ENCODE measurements around the gene HS3ST3A1. TPM values are rescaled to one million over a fixed set of nuclear protein-coding genes. Genes with fewer than 3 reads are reported as not detected.

HS3ST3A1 gene
- polyA plus RNA-seq, 3 donors = 0.20 TPM; not detected in 2

DNA sequence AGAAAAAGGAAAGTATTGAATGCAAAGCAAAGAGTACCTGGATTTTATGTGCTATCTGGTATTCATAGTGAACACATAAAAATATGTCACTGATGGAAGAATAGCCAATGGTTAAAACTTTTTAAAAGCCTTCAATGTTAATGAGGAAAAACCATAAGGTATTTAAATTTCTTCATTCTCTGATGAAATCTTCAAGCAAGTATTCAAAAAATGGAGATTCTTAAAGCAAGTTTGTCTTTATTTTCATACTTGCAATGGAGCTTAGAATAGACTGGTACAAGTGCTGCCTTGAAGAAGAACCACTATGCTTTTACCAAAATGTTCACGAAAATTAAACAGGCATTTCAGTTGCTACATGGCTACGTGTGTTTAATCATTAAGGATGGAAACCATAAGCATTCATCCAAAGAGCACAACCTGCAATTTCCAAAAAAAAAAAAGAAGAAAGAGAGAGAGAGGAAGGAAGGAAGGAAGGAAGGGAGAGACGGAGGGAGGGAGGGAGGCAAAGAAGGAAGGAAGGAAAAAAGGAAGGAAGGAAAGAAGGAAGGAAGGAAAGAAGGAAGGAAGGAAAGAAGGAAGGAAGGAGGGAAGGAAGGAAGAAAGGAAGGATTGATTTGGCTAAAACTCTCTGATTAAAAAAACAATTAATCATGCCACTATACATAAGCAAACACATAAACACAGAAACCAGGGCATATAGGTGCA is 17.6 kb downstream of the HS3ST3A1 start:
- 30% methylated on average over 1 of the region's 3 CpGs for WGBS (ENCODE audit: insufficient coverage)
- Histone ChIP-seq H3K4me3 (replicated peaks in 1 of 3; ENCODE audit: low read depth in 2 of 3, low read length in 3 of 3) (no peak overlapping the region), H3K27me3 (ENCODE audit: control insufficient read depth in 2 of 2, insufficient read depth in 2 of 2, low read length in 2 of 2) (no peaks in the 10 kb centered on the region), H3K4me1 (ENCODE audit: control insufficient read depth in 1 of 2, insufficient read depth in 2 of 2, low read length in 2 of 2) (no peaks in the 10 kb centered on the region), H3K27ac (ENCODE audit: low read depth in 1 of 2, low read length in 2 of 2) (no peak overlapping the region), H3K9me3 (replicated peaks in 1 of 2; ENCODE audit: control insufficient read depth in 1 of 2, insufficient read depth in 1 of 2, low read length in 2 of 2) (no peaks in the 10 kb centered on the region), H4K20me1 (ENCODE audit: insufficient read depth, low read length) (no peaks in the 10 kb centered on the region), H2AFZ (ENCODE audit: insufficient read depth, low read depth, low read length, poor library complexity, severe bottlenecking) (no peak overlapping the region), H3K9ac (ENCODE audit: insufficient read depth, low read length, poor library complexity, severe bottlenecking) (no peak overlapping the region), H3K36me3 (replicated peaks in 1 of 2; ENCODE audit: control insufficient read depth in 1 of 2, insufficient read depth in 2 of 2, low read length in 2 of 2) (no peaks in the 10 kb centered on the region), H3K4me2 (replicated peaks; ENCODE audit: extremely low read depth, low read length, poor library complexity, severe bottlenecking) (no peak overlapping the region), H3K79me2 (ENCODE audit: insufficient read depth, low read length) (no peaks in the 10 kb centered on the region)
- DNase-seq = no peak
- Mint-ChIP-seq H3K4me1 (no peaks in the 10 kb centered on the region), H3K27me3 (ENCODE audit: low read depth in 3 of 3) (peaks cover 1 to 12% (median 2%) of the 10 kb centered on the region in 3 donors), H3K4me3 (no peak overlapping the region), H3K36me3 (no peaks in the 10 kb centered on the region), H3K27ac (peak overlapping the region in 1 of 7 donors; percentile 15), H3K9me3 (peaks cover 2 to 8% (median 3%) of the 10 kb centered on the region in 7 donors)
- intact Hi-C loops (cut with micrococcal nuclease) = no loop called here
- TF ChIP-seq, protein P1, sequence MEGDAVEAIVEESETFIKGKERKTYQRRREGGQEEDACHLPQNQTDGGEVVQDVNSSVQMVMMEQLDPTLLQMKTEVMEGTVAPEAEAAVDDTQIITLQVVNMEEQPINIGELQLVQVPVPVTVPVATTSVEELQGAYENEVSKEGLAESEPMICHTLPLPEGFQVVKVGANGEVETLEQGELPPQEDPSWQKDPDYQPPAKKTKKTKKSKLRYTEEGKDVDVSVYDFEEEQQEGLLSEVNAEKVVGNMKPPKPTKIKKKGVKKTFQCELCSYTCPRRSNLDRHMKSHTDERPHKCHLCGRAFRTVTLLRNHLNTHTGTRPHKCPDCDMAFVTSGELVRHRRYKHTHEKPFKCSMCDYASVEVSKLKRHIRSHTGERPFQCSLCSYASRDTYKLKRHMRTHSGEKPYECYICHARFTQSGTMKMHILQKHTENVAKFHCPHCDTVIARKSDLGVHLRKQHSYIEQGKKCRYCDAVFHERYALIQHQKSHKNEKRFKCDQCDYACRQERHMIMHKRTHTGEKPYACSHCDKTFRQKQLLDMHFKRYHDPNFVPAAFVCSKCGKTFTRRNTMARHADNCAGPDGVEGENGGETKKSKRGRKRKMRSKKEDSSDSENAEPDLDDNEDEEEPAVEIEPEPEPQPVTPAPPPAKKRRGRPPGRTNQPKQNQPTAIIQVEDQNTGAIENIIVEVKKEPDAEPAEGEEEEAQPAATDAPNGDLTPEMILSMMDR (IDR thresholded peaks at IDR 0.05) = no peak

DNA sequence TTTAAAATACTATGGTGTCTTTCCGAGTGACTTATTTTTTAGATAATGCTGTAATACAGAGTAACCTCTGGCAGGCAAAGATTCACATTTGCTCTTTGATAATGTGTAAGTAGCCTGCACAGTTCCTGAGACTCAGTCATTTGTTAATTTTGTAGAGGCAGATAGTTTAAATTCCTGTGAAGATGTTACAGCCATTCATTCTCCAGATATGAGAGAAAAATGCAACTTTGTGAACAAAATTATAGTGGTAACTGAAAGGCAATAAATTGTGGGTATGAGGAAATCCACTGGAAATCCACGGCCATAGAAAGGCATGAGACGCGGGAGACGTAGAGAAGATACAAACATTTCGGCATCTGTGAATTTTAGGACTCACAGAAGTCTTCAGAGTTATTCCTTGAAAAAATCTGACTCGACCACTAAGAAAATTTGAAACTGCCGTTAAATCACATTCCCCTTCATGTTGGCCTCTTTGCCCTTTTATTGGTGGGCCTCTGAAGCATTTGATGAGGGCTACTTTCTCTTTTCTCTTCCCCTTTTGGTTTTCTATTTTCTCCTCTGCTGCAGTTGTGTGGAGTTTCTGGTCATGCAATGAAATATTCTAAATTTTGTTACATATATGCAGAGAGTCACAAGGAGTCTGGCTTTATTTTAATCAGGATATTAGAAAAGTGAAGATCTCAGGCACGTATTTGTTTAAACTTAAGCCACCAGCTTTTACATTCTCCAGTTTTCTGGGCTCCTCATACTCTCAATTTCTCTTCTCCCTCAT is 18.8 kb downstream of the HS3ST3A1 start:
- Histone ChIP-seq H4K20me1 (ENCODE audit: insufficient read depth, low read length) (no peaks in the 10 kb centered on the region), H3K4me3 (replicated peaks in 1 of 3; ENCODE audit: low read depth in 2 of 3, low read length in 3 of 3) (no peak overlapping the region), H3K36me3 (replicated peaks in 1 of 2; ENCODE audit: control insufficient read depth in 1 of 2, insufficient read depth in 2 of 2, low read length in 2 of 2) (no peaks in the 10 kb centered on the region), H3K4me1 (ENCODE audit: control insufficient read depth in 1 of 2, insufficient read depth in 2 of 2, low read length in 2 of 2) (no peaks in the 10 kb centered on the region), H3K79me2 (ENCODE audit: insufficient read depth, low read length) (no peaks in the 10 kb centered on the region), H3K4me2 (replicated peaks; ENCODE audit: extremely low read depth, low read length, poor library complexity, severe bottlenecking) (no peak overlapping the region), H2AFZ (ENCODE audit: insufficient read depth, low read depth, low read length, poor library complexity, severe bottlenecking) (no peak overlapping the region), H3K9me3 (replicated peaks in 1 of 2; ENCODE audit: control insufficient read depth in 1 of 2, insufficient read depth in 1 of 2, low read length in 2 of 2) (no peaks in the 10 kb centered on the region), H3K27ac (ENCODE audit: low read depth in 1 of 2, low read length in 2 of 2) (no peak overlapping the region), H3K27me3 (ENCODE audit: control insufficient read depth in 2 of 2, insufficient read depth in 2 of 2, low read length in 2 of 2) (no peaks in the 10 kb centered on the region), H3K9ac (ENCODE audit: insufficient read depth, low read length, poor library complexity, severe bottlenecking) (no peak overlapping the region)
- Mint-ChIP-seq H3K4me1 (no peaks in the 10 kb centered on the region), H3K36me3 (no peaks in the 10 kb centered on the region), H3K27me3 (ENCODE audit: low read depth in 3 of 3) (peaks cover 1 to 6% (median 2%) of the 10 kb centered on the region in 3 donors), H3K9me3 (peaks cover 2 to 8% (median 3%) of the 10 kb centered on the region in 7 donors), H3K4me3 (no peak overlapping the region), H3K27ac (no peak overlapping the region)
- no peak for DNase-seq
- intact Hi-C loops (cut with micrococcal nuclease) = no loop called here
- TF ChIP-seq, protein P1 (IDR thresholded peaks at IDR 0.05) = no peak
- WGBS (ENCODE audit: insufficient coverage) = 95% methylated on average over 4 of the region's 9 CpGs

Data from CD14-positive monocyte (primary cell).